Hypothalamus (tissue), 51 donors: ENCODE measurements around the gene KRT4.
"Not testable (repeated sequence)": the region's sequence is repeated elsewhere in the genome, so short reads cannot be mapped to it uniquely, and the experiment has no call there.

Experiments
- DNase-seq, 51 donors: peaks; one replicate each; lab custom pipeline; 2025; lab: John Stamatoyannopoulos, UW

Gene KRT4

DNA sequence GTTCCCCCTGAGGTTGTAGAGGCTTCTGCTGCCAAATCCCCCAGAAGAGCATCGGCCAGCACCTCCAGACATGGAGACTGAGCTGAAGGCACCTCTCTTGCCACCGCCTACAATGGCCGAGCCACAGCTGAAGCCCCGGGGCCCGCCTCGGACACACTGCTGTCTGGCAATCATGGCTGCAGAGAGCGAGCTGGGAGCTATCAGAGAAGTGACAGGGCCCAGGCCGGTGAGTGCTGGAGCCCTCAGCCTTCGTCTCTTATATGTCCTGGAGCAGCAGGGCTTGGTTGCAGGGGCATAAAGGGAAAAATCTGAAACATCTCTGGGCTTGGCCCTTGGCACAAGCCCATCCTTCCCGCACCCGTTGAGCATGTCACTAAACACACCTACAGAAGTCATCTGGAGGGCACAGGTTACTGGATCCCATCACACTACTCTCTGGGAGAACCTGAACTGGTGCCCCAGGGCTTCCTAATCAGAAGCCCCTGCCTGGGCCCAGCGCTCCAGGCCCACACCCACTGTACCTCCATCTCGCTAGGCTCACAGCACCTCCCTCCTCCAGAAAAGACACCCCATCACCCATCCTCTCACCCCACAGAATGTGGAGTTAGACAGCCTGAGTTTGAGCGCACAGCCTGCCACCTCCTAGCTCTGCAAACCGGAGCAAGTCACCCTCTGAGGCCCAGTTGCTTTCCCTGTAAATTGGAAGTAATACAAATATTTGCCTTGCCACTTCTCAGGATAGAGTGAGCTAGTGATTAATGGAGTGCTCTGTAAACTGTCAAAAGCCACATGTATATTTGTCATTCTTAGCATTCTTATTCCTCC lies at the start of gene KRT4:
Gene KRT4, minus strand, starts transcription at position 232 of the 825 bp plus-strand sequence. Its CDS starts 58 bp downstream, at position 174.
- no peak for DNase-seq

DNA sequence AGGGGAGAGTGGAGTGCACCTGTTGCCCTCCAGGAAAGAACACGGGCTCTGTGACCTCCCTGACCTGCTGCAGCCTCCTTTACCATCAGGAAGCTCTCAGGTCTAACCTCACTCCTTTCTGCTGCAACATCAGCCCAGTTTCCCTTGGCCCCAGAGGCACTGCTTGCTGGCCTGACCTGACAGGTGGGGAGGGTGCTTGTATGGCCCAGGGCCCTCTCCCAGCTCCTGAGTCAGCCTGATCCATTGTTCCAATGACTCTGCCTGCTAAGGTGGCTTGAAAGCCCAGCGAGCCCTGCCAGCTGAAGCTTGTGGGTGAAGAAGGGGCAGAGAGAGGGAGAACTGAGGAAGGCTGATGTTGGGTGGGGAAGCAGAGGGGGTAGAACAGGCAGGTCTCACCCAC lies 48.1 kb upstream of the KRT4 start:
- DNase-seq, result no peak

DNA sequence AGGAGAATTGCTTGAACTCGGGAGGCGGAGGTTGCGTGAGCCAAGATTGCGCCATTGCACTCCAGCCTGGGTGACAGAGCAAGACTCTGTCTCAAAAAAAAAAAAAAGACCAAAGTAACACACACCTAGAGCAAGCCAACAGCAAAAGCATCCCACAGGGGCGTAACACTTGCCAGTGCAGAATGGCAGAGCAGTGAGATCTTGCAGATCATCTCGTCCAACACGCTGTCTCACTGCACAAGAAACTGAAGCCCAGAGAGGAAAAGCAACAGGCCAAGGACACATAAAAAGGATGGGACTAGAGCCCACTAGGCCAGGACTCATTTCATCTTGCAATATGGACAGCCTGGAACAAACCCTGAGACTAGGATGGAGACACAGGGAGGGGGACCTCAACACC lies 47.6 kb upstream of the KRT4 start:
- no peak for DNase-seq

DNA sequence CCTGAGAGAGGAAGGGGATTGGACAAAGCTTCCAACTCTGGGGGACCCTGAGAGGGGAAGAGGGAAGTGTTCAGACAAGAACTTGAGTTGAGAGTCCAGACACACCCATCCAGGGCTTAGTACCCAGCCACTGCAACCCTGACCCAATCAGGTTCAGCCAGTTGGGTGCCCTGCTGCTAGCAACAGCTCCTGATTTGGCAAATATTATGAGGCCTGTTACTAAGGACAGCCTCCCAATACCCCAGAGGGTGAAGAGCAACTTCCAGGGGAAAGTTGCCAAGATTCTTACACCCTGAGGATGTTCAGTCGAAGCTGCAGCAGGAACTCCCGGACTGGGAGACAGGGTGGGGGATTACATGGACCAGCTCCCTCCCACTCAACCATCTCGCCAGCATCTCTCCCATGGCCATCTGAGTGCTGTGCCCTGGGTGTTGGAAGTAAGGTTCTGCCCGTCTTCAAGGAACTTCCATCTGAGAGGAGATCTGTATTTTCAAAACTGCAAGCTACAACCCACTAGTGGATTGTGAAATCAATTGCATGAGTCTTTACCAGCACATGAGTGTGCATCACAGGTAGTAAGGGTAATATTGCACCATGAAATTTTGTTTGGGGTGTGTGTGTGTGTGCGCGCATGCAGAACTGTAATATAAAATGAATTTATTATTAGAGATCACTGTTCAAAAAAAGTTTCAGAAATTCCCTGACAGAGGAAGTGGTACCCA lies 46.3 kb upstream of the KRT4 start:
- DNase-seq, result no peak

DNA sequence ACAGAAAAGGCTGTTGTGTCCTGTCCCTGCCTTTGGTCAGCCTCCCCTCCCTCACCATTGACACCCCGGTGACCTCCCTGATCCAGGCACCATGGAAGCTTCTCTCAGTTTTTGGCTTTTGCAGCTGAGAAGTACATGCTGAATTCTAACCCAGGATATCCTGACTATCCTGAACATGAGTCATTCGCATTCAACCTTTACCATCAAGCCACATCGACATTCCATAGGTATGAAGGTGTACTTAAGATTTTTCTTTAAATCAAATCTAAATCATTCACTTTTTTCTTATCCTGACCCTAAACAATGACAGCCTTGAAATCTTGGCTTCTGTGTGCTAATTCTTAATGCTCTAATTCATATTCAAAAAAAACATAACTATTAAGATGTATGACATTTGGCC lies 43.6 kb upstream of the KRT4 start:
- DNase-seq, result no peak

DNA sequence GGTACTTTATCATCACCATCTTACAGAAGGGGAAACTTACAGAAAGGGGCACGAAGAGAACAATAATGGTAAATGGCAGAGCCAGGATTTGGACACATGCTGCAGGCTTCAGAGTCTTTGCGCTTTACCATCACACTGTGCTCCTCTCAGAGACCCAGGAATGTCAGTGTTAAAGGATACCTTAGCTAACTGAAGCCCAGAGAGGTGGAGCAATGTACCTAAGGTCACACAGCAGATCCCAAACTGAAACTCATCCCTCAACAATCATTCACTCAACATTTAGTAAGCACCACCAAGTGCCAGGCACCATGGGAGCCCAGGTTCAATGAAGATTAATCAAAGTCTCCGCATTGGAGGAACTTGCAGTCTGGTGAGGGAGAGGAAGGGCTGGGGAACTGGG lies 42.9 kb upstream of the KRT4 start:
- DNase-seq, result no peak

DNA sequence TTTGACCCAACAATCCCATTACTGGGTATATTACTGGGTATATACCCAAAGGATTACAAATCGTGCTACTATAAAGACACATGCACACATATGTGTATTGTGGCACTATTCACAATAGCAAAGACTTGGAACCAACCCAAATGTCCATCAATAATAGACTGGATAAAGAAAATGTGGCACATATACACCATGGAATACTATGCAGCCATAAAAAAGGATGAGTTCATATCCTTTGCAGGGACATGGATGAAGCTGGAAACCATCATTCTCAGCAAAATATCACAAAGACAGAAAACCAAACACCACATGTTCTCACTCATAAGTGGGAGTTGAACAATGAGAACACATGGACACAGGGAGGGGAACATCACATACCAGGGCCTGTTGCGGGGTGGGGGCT lies 42.2 kb upstream of the KRT4 start:
- not testable (repeated sequence) for DNase-seq

DNA sequence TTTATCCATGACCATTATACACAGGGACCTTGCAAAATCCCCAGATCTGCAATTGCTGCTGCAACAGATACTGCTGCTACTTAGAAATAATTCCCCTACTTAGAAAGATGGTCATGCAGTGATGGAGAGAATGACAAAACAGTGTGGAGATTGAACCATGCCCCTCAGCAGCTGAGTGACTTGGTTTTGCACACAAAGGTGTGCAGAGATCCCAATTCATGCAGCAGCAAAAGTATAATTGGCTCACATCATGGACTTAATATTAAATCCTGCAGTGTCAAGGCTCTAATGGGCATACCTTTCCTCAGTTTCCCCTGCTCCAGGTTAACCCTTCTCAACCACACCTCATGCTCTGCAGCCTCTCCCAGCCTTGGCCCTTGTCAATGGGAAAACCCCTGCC lies 37.9 kb upstream of the KRT4 start:
- no peak for DNase-seq

DNA sequence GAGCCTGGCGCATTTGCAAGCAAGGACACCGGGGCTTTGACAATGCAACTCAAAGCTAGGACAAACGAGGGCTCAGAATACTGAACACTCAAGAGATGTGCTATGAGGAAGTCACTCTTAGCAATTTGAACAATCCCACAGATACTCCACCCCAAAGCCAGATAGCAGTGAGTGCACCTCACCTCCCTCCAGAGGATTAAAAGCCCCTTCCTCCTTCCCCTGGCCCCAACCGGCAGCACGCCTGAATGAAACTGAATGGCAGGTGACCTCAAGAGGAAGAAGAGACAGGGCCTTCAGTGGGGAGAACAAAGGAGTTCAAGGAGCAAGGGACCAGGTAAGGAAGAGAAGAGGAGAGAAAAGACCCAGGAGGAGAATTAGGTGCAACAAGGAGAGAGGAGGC lies 36.8 kb upstream of the KRT4 start:
- DNase-seq, result no peak

DNA sequence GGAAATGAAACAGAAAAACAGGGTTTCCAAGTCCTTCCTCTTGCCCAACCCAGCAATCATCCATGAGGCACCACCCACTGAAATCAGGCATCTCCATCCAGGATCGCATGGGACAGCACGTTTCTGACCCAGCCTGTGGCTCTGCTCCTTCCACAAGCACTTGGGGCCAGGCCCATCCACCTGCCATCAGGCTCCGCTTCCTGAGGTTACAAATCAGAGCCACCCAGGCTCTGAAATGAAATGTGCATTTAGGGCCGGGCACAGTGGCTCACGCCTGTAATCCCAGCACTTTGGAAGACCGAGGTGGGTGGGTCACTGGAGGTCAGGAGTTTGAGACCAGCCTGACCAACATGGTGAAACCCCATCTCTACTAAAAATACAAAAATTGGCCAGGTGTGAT lies 35.6 kb upstream of the KRT4 start:
- DNase-seq, result no peak

DNA sequence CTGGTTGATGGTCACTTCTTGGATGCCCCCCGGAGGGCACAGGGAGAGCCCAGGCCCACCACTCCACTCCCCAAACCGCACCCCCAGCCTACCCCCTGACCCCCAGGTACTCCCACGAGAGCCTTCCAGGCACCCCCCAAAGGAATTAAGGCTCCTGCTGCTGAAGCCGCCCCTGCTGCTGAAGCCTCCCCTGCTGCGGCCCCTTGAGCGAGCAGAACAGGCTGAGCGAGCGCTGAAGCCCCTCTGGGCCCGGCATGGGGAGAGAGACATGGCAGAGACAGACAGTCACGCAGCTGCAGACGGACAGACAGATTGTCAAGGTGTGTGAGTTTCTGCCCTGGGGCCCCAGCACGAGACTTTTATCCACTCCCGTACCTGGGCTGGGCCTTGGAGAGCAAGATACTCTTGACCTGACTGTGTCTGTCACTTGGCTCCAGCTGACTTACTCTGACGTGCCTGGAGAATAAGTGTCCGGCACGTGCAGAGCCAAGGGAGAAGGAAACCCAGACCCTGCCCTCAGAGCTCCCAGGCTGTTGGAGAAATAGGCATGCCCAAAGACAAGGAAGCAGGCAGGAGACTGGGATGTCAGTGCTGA lies 34.8 kb upstream of the KRT4 start, which contains the start of gene KRT78:
Gene KRT78, minus strand, starts transcription at position 334 of the 595 bp plus-strand sequence. Its CDS starts 64 bp downstream, at position 270.
- DNase-seq, result no peak

DNA sequence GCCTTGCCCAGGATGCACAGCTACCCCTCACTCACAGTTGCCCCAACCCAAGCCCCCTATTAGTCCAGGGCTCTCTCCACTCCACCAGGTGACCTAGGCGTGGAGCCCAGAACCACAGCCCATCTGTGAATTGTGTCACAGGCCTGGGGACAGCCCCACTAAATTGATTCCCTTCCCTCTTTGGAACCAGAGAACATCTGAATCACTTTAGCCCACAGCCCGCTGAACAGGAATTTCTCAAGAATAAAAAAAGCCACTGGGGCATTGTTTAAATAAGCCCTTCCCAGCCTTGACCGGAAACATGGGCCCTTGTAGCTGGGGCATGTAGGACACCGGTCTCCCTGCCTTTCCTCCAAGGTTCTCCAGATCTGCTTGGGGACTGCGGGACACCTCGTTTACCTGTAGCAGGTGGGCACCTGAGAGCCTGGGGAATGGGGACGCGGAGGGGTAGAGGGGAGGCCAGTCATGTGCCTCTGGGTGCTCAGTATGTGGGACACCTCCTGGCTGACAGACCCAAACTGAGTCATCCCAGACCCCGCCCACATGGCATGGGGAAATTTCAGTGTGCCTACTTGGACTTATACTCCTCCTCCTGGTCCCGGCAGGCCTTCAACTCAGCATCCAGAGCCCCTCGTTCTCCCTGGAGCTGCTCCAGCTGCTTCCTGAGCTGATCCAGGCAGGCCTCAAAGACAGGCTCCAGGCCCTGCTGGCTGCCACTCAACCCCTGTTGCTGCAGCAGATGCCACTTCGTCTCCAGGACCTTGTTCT lies 33.6 kb upstream of the KRT4 start:
- no peak for DNase-seq

DNA sequence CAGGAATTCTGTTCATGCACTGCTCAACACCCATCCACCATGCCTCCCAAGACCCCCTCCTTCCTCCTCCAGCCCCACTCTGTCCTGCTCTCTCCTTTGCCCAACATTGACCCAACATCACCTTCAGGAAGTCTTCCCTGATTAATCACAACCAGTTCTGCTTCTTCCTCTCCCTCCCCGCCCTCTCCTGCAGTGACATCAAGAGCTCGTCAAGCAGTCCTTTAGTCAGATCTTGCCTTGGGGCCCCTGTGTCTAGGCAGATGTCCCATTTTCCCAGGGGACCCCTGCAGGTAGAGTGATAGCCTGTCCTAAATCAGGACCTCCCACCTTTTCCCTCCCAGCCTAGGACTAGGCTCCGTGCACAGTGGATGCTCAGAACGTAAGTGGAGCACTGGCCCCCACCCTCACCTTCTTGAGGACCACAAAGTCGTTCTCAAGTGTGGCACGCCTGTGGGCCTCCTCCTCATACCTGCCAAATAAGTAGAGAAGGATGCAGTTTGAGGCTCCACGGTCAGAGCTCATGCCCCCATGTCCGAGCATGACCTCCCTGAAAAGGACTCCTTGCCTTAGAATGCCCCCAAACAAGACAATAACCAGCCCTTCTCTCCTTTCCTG lies 32.5 kb upstream of the KRT4 start:
- no peak for DNase-seq

DNA sequence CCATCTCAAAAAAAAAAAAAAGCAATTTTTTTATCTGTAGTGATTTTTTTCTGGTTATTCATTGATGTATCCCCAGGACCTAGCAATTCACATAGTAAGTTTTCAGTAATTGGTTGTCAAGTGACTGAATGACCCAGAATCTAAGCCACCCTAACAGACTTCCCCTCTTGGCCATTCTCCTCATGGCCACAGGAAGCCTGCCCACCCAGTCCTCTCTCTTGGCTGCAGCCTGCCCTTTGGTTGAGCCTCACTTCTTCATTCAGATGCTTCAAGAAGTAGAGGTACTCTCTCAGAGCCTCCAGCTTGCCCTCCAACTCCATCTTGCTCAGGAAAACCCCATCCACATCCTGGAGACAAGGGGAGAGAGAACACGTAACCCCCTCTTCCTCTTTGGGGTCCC lies 32.0 kb upstream of the KRT4 start:
- no peak for DNase-seq

DNA sequence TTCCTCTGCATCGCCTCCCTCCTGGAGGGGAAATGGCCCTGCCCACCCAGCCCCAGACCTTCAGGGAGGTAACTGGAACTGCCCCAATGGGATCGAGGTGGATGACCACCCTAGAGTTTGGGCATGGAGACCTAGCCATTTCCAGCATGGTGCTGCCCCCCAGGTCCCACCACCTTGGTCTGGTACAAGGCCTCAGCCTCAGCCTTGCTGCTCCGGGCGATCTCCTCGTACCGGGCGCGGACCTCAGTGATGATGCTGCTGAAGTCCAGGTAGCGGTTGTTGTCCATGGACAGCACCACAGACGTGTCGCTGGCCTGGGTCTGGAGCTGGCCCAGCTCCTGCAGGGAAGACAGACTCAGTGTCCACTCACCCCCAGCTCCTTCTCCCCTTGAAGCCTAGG lies 30.5 kb upstream of the KRT4 start:
- no peak for DNase-seq

DNA sequence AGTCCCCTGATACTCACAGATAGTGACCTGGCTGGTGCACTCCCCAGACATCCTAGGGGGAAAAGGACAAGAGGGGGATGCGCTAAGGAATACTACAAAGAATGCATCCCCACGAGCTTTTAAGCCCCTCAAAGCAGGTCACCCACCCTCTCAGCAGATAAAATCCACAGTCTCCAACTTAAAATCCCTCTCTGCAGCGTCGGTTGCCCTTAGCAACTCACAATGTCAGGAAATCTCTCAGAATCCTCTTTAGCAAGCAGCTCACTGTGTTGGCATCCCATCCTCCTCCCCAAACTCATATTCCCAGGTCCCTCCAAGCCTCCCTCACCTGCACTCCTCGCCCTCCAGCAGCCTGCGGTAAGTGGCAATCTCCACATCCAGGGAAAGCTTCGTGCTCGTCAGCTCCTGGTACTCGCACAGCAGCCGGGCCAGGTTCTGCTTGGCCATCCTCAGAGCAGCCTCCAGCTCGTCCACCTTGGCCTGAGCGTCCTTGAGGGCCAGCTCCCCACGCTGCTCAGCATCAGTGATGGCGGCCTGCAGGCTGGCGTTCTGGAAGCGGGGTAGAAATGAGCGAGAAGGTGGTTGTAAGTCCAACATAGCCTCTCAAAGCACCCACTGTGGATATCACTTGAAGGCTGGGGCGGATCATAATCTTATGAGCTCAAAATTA lies 25.7 kb upstream of the KRT4 start:
- DNase-seq, result no peak

DNA sequence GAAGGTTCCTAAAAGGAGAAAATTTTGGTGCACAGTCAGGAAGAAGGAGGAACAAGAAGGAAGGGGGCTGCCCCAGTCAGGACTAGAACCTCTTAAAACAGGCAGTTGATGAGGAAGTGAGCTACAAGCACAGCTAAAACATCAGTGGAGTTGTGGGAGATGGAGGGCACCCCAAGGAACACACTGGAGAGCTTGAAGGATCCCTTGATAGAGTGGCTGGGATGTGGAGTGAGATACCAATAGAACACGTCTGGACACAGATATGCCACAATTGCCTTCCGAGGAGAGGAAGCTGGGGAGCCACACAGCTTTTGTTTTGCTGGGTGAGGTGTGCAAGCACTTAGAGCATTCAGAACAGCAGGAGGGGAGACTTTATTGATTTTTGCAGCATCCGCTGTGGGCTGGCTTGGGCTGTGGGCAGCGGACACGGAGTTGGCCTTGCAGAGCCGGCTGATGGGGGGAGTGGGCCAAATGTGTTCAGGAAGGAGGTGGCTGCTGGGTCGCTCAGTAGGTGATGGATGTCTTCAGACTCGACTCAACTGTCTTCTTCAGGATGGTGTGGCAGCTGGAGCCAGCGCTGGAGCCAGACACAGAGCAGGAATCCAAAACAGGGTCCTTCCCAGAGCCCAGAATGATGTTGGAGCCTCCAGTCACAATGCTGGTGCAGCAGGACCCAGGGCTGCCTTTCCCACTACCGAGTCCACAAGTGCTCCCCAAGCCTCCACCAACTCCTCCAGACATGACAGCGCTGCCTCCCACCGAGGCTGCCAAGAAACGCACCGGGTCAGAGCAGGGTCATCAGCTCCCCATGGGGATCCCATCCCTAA lies 24.9 kb upstream of the KRT4 start:
- no peak for DNase-seq

DNA sequence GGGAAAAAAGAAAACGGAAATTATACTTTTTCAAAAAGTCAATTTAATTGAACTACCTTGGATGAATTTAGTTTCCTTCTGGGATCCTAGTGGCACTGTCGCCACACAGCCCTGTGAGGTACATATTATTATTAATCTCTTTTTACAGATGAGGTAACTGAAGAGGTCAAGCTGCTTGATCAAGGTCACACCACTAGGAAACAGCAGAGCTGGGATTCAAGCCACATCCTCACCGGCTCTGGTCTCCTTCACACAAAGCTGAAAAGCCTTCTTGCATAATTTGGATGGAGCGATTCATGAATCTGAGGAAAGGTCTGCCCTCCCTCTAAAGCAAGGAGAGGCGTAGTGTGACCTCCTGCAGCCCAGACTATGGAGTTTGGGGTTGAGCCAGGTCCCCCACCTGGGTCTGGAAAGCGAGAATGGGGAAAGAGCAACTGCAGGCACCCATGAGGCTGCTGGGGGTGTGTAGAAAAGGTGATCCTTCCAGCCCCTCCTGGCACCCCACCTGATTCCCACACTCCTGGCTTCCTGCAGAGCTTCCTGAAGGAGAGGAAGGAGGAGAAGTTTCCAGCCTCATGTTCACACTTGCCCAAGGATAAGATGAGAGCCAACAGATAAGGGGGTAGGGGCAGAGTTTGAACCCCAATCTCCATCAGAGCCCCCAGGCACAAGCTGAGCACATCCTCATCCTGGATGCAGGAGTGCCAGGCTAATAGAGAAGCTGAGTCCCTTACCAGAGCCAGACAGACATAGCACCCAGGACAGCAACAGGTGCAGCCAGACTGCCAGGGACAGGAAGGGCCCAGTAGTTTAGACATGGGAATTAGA lies 24.1 kb upstream of the KRT4 start:
- no peak for DNase-seq
